Astrocyte (in vitro differentiated cells and primary cell): ENCODE data around the gene PIAS2.

Source experiments
- CTCF ChIP-seq: IDR thresholded peaks from 2 replicates; pipeline ENCODE4 v1.5.1; 2011; ENCODE audit warnings: low read depth, mild to moderate bottlenecking, inconsistent platforms, low read length, moderate library complexity; ENCODE audit not compliant: insufficient read depth
- EZH2 ChIP-seq: IDR thresholded peaks from 2 replicates; pipeline ENCODE4 v1.6.1; 2012; ENCODE audit warnings: mild to moderate bottlenecking, low read length, inconsistent platforms; ENCODE audit not compliant: insufficient read depth

GRCh38 chr18:46820863-46821262 lies 96.4 kb downstream of the PIAS2 start:
- TF ChIP-seq EZH2 (no peak), CTCF (no peak)
